ENCODE results near the gene TNFAIP8L2.

TNFAIP8L2 gene

GRCh38 chr1:151156515-151156819 is at the start of gene TNFAIP8L2:
Gene TNFAIP8L2 (plus strand): TSS chr1:151156649. CDS start chr1:151158698, 2,049 bp downstream.
- peak; percentile 56 for ATAC-seq (ENCODE audit: insufficient read depth, low read depth)
- peak; percentile 68 for DNase-seq
- no peaks in the 10 kb centered on the region for H3K27me3 ChIP-seq (ENCODE audit: insufficient read depth, low read length, poor library complexity)
- H3K27ac ChIP-seq (ENCODE audit: low read length) = peak within 1 kb of the TSS; percentile 89
- peaks cover 31% of the 10 kb centered on the region for H3K4me1 ChIP-seq (ENCODE audit: insufficient read depth, low read length)
- H3K9me3 ChIP-seq (ENCODE audit: insufficient read depth, low read length, severe bottlenecking) = no peaks in the 10 kb centered on the region
- H3K79me2 ChIP-seq (ENCODE audit: insufficient read depth, low read length) = peaks cover 4% of the 10 kb centered on the region
- H3K4me3 ChIP-seq (ENCODE audit: low read depth in 1 of 2, low read length in 2 of 2) = peak within 1 kb of the TSS; percentile 18 to 54; a peak in 3 of 4 replicates
- peak within 1 kb of the TSS; percentile 71 for H3K4me2 ChIP-seq (ENCODE audit: insufficient read depth, low read length)
- no peaks in the 10 kb centered on the region for H4K20me1 ChIP-seq (ENCODE audit: insufficient read depth, low read length)
- peak within 1 kb of the TSS; percentile 55 for H3K9ac ChIP-seq (ENCODE audit: low read depth, low read length)
- H3K36me3 ChIP-seq (ENCODE audit: insufficient read depth, low read length) = peaks cover 29% of the 10 kb centered on the region
- peak within 1 kb of the TSS; percentile 73 for H2AFZ ChIP-seq (ENCODE audit: low read depth, low read length)
- no peak for TF ChIP-seq CTCF (IDR thresholded peaks at IDR 0.05; ENCODE audit: borderline replicate concordance, extremely low read depth, low read length, poor library complexity, severe bottlenecking)
- no peak for TF ChIP-seq EZH2 (IDR thresholded peaks at IDR 0.05; ENCODE audit: borderline replicate concordance, low read depth, low read length, severe bottlenecking)

DNA sequence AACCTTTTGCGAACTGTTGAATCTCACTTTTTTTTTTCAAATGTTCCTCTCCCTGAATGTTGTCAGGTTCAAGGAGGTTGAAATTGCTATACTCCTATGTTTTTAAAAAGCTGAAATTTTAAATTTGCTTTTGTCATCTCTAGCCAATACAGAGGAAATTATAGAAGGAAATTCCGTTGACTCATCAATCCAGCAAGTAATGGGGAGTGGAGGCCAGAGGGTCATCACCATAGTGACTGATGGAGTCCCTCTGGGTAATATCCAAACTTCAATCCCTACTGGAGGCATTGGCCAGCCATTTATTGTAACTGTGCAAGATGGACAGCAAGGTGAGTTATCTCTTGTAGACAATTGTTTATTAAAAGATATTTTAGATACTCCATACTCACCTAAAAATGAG is 49.6 kb upstream of the TNFAIP8L2 start:
- H4K20me1 ChIP-seq (ENCODE audit: insufficient read depth, low read length) = no peaks in the 10 kb centered on the region
- DNase-seq (no peak), ATAC-seq (ENCODE audit: insufficient read depth, low read depth) (no peak)
- H3K4me1 ChIP-seq (ENCODE audit: insufficient read depth, low read length) = no peaks in the 10 kb centered on the region
- no peaks in the 10 kb centered on the region for H3K9me3 ChIP-seq (ENCODE audit: insufficient read depth, low read length, severe bottlenecking)
- H2AFZ ChIP-seq (ENCODE audit: low read depth, low read length) = no peak overlapping the region
- H3K9ac ChIP-seq (ENCODE audit: low read depth, low read length) = no peak overlapping the region
- H3K27ac ChIP-seq (ENCODE audit: low read length) = no peak overlapping the region
- H3K36me3 ChIP-seq (ENCODE audit: insufficient read depth, low read length) = peaks cover 10% of the 10 kb centered on the region; the same call in 1 of the 2 replicates
- no peak for TF ChIP-seq EZH2 (IDR thresholded peaks at IDR 0.05; ENCODE audit: borderline replicate concordance, low read depth, low read length, severe bottlenecking)
- TF ChIP-seq CTCF (IDR thresholded peaks at IDR 0.05; ENCODE audit: borderline replicate concordance, extremely low read depth, low read length, poor library complexity, severe bottlenecking) = no peak
- no peaks in the 10 kb centered on the region for H3K79me2 ChIP-seq (ENCODE audit: insufficient read depth, low read length)
- H3K27me3 ChIP-seq (ENCODE audit: insufficient read depth, low read length, poor library complexity) = no peaks in the 10 kb centered on the region
- no peak overlapping the region for H3K4me2 ChIP-seq (ENCODE audit: insufficient read depth, low read length)
- H3K4me3 ChIP-seq (ENCODE audit: low read depth in 1 of 2, low read length in 2 of 2) = no peak overlapping the region

DNA sequence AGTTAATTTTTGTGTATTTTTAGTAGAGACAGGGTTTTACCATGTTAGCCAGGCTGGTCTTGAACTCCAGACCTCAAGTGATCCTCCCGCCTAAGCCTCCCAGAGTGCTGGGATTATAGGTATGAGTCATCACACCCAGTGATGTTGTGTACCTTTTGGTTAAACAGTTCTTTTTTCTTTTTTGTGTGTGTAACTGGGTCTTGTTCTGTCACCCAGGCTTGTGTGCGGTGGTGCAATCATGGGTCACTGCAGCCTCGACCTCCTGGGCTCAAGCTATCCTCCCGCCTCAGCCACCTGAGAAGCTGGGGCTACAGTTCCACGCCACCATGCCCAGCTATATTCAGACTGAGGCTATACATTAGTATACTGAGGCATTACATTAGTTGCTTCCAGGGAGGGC is 48.1 kb upstream of the TNFAIP8L2 start:
- H2AFZ ChIP-seq (ENCODE audit: low read depth, low read length) = no peak overlapping the region
- no peaks in the 10 kb centered on the region for H4K20me1 ChIP-seq (ENCODE audit: insufficient read depth, low read length)
- H3K4me2 ChIP-seq (ENCODE audit: insufficient read depth, low read length) = no peak overlapping the region
- H3K9me3 ChIP-seq (ENCODE audit: insufficient read depth, low read length, severe bottlenecking) = no peaks in the 10 kb centered on the region
- H3K27ac ChIP-seq (ENCODE audit: low read length) = no peak overlapping the region
- no peaks in the 10 kb centered on the region for H3K27me3 ChIP-seq (ENCODE audit: insufficient read depth, low read length, poor library complexity)
- DNase-seq (no peak), ATAC-seq (ENCODE audit: insufficient read depth, low read depth) (no peak)
- peaks cover 10% of the 10 kb centered on the region; the same call in 1 of the 2 replicates for H3K36me3 ChIP-seq (ENCODE audit: insufficient read depth, low read length)
- no peaks in the 10 kb centered on the region for H3K4me1 ChIP-seq (ENCODE audit: insufficient read depth, low read length)
- H3K79me2 ChIP-seq (ENCODE audit: insufficient read depth, low read length) = no peaks in the 10 kb centered on the region
- no peak overlapping the region for H3K4me3 ChIP-seq (ENCODE audit: low read depth in 1 of 2, low read length in 2 of 2)
- H3K9ac ChIP-seq (ENCODE audit: low read depth, low read length) = no peak overlapping the region
- TF ChIP-seq EZH2 (IDR thresholded peaks at IDR 0.05; ENCODE audit: borderline replicate concordance, low read depth, low read length, severe bottlenecking) = no peak
- no peak for TF ChIP-seq CTCF (IDR thresholded peaks at IDR 0.05; ENCODE audit: borderline replicate concordance, extremely low read depth, low read length, poor library complexity, severe bottlenecking)

GRCh38 chr1:151113877-151114276 is 42.6 kb upstream of the TNFAIP8L2 start:
- H2AFZ ChIP-seq (ENCODE audit: low read depth, low read length) = no peak overlapping the region
- H3K4me3 ChIP-seq (ENCODE audit: low read depth in 1 of 2, low read length in 2 of 2) = no peak overlapping the region
- TF ChIP-seq EZH2 (IDR thresholded peaks at IDR 0.05; ENCODE audit: borderline replicate concordance, low read depth, low read length, severe bottlenecking) = no peak
- no peak for TF ChIP-seq CTCF (IDR thresholded peaks at IDR 0.05; ENCODE audit: borderline replicate concordance, extremely low read depth, low read length, poor library complexity, severe bottlenecking)
- no peaks in the 10 kb centered on the region for H4K20me1 ChIP-seq (ENCODE audit: insufficient read depth, low read length)
- ATAC-seq (ENCODE audit: insufficient read depth, low read depth) (no peak), DNase-seq (no peak)
- no peaks in the 10 kb centered on the region for H3K79me2 ChIP-seq (ENCODE audit: insufficient read depth, low read length)
- H3K36me3 ChIP-seq (ENCODE audit: insufficient read depth, low read length) = peaks cover 10% of the 10 kb centered on the region
- no peaks in the 10 kb centered on the region for H3K4me1 ChIP-seq (ENCODE audit: insufficient read depth, low read length)
- no peak overlapping the region for H3K9ac ChIP-seq (ENCODE audit: low read depth, low read length)
- no peak overlapping the region for H3K4me2 ChIP-seq (ENCODE audit: insufficient read depth, low read length)
- no peak overlapping the region for H3K27ac ChIP-seq (ENCODE audit: low read length)
- H3K27me3 ChIP-seq (ENCODE audit: insufficient read depth, low read length, poor library complexity) = no peaks in the 10 kb centered on the region
- no peaks in the 10 kb centered on the region for H3K9me3 ChIP-seq (ENCODE audit: insufficient read depth, low read length, severe bottlenecking)

All from DND-41 (cell line).